ENCODE data around the gene GIT1. TPM values are rescaled to one million over a fixed set of nuclear protein-coding genes. Genes with fewer than 3 reads are reported as not detected.
A peak's percentile ranks its signal among the peaks of the same experiment; 100 is the strongest.

Gene GIT1
- total and polyA plus RNA-seq, 2 of the 13 experiments (the other 11 are each of a cell fraction or from before 2014, with no cell fraction given) = 14.2 to 30.8 TPM

- TF ChIP-seq NRL (CRISPR knock-in tag; IDR thresholded peaks at IDR 0.05; ENCODE audit: borderline replicate concordance) (no peak), FLYWCH1 (CRISPR knock-in tag; IDR thresholded peaks at IDR 0.05) (no peak), ZXDC (CRISPR knock-in tag; IDR thresholded peaks at IDR 0.05) (no peak), ATF7-NPFF (CRISPR knock-in tag; IDR thresholded peaks at IDR 0.05; ENCODE audit: low read depth) (0 out of 2 replicates have a peak, but pooled peaks have one; percentile 63), HMG20B (CRISPR knock-in tag; conservative IDR thresholded peaks at IDR 0.05) (no peak), PAX8 (CRISPR knock-in tag; IDR thresholded peaks at IDR 0.05; ENCODE audit: borderline replicate concordance) (no peak), PCBP1 (IDR thresholded peaks at IDR 0.05; ENCODE audit: borderline replicate concordance, low read depth, low read length) (no peak), PAXIP1 (CRISPR knock-in tag; conservative IDR thresholded peaks at IDR 0.05) (peak; percentile 44; the same call in 1 of the 2 replicates), SSRP1 (CRISPR knock-in tag; IDR thresholded peaks at IDR 0.05) (no peak), GATA4 (IDR thresholded peaks at IDR 0.05; ENCODE audit: borderline replicate concordance, low read depth) (no peak), DPF2 (CRISPR knock-in tag; IDR thresholded peaks at IDR 0.05; ENCODE audit: borderline replicate concordance, low read depth) (no peak), ZNF629 (CRISPR knock-in tag; conservative IDR thresholded peaks at IDR 0.05) (no peak), ZNF597 (CRISPR knock-in tag; IDR thresholded peaks at IDR 0.05) (no peak), SCMH1 (CRISPR knock-in tag; IDR thresholded peaks at IDR 0.05; ENCODE audit: borderline replicate concordance) (no peak), JUND (CRISPR knock-in tag; IDR thresholded peaks at IDR 0.05) (no peak), PRPF4 (IDR thresholded peaks at IDR 0.05; ENCODE audit: low read depth, low read length, poor library complexity, severe bottlenecking) (no peak)
- TF ChIP-seq, protein P1, sequence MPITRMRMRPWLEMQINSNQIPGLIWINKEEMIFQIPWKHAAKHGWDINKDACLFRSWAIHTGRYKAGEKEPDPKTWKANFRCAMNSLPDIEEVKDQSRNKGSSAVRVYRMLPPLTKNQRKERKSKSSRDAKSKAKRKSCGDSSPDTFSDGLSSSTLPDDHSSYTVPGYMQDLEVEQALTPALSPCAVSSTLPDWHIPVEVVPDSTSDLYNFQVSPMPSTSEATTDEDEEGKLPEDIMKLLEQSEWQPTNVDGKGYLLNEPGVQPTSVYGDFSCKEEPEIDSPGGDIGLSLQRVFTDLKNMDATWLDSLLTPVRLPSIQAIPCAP (CRISPR knock-in tag; IDR thresholded peaks at IDR 0.05; ENCODE audit: low read depth) = no peak
- TF ChIP-seq, protein P2, sequence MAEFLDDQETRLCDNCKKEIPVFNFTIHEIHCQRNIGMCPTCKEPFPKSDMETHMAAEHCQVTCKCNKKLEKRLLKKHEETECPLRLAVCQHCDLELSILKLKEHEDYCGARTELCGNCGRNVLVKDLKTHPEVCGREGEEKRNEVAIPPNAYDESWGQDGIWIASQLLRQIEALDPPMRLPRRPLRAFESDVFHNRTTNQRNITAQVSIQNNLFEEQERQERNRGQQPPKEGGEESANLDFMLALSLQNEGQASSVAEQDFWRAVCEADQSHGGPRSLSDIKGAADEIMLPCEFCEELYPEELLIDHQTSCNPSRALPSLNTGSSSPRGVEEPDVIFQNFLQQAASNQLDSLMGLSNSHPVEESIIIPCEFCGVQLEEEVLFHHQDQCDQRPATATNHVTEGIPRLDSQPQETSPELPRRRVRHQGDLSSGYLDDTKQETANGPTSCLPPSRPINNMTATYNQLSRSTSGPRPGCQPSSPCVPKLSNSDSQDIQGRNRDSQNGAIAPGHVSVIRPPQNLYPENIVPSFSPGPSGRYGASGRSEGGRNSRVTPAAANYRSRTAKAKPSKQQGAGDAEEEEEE (CRISPR knock-in tag; IDR thresholded peaks at IDR 0.05; ENCODE audit: borderline replicate concordance) = 0 out of 2 replicates have a peak, but pooled peaks have one; percentile 46
These were observed 20.9 kb downstream of the GIT1 start, which contains the start of gene TP53I13 (continued) for GRCh38 chr17:29568331-29569244.
